ENCODE measurements around the gene KITLG. TPM values are rescaled to one million over a fixed set of nuclear protein-coding genes. Genes with fewer than 3 reads are reported as not detected.
A peak's percentile ranks its signal among the peaks of the same experiment; 100 is the strongest.

KITLG gene
- total RNA-seq, 1 donor from 2014 or later = 0.61 TPM

DNA sequence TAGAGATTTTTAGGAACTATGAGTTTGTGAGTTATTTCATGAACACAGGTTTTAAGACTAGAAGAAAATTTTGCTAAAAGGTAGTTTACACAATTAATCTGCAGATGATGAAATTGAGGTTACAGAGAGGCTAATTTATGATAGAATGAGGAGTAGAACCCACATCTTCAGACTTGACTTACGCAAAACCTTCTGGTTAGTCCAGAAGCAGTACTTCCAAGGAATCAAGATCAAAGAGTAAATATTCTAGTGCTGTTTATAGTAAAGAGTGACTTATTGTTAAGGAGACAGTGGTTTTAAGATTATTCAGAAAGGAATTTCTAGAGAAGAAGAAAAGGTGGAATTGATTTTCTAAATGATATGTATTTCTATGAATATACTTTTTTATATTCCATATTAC is 10.6 kb upstream of the KITLG start:
- no peak overlapping the region for H3K27ac Mint-ChIP-seq (ENCODE audit: unreplicated experiment)
- no peaks in the 10 kb centered on the region for H3K27me3 Mint-ChIP-seq (ENCODE audit: unreplicated experiment)
- no peaks in the 10 kb centered on the region for H3K4me1 Mint-ChIP-seq (ENCODE audit: low read depth, unreplicated experiment)
- peaks cover 3% of the 10 kb centered on the region for H3K9me3 Mint-ChIP-seq (ENCODE audit: unreplicated experiment)
- DNase-seq = no peak
- H3K36me3 Mint-ChIP-seq (ENCODE audit: unreplicated experiment) = peaks cover 9% of the 10 kb centered on the region
- TF ChIP-seq, protein P1, sequence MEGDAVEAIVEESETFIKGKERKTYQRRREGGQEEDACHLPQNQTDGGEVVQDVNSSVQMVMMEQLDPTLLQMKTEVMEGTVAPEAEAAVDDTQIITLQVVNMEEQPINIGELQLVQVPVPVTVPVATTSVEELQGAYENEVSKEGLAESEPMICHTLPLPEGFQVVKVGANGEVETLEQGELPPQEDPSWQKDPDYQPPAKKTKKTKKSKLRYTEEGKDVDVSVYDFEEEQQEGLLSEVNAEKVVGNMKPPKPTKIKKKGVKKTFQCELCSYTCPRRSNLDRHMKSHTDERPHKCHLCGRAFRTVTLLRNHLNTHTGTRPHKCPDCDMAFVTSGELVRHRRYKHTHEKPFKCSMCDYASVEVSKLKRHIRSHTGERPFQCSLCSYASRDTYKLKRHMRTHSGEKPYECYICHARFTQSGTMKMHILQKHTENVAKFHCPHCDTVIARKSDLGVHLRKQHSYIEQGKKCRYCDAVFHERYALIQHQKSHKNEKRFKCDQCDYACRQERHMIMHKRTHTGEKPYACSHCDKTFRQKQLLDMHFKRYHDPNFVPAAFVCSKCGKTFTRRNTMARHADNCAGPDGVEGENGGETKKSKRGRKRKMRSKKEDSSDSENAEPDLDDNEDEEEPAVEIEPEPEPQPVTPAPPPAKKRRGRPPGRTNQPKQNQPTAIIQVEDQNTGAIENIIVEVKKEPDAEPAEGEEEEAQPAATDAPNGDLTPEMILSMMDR (IDR thresholded peaks at IDR 0.05; ENCODE audit: partially characterized antibody, unreplicated experiment) = no peak
- no peak overlapping the region for H3K4me3 Mint-ChIP-seq (ENCODE audit: unreplicated experiment)

DNA sequence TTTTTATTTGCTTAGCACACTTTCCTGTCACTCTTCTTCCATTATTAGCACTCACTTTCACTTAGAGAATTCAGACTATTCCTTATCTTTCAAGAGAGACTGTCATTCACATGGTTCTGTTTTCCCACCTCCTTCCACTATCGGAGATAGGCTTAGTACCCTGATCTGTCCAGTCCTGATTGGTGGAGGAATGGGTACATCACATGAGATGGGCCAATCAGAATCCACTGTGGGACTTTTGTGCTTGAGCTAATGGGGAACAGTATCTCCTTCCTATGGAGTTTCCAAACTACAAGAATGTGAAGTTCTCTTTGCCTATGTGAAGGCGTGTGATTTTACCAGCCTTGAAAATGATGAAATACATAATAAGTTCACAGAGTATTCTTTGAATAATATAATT is 4.8 kb upstream of the KITLG start:
- H3K4me3 Mint-ChIP-seq (ENCODE audit: unreplicated experiment) = no peak overlapping the region
- TF ChIP-seq, protein P1 (IDR thresholded peaks at IDR 0.05; ENCODE audit: partially characterized antibody, unreplicated experiment) = no peak
- DNase-seq = no peak
- no peak overlapping the region for H3K27ac Mint-ChIP-seq (ENCODE audit: unreplicated experiment)
- H3K27me3 Mint-ChIP-seq (ENCODE audit: unreplicated experiment) = no peaks in the 10 kb centered on the region
- peaks cover 14% of the 10 kb centered on the region for H3K36me3 Mint-ChIP-seq (ENCODE audit: unreplicated experiment)
- peaks cover 3% of the 10 kb centered on the region for H3K9me3 Mint-ChIP-seq (ENCODE audit: unreplicated experiment)
- no peaks in the 10 kb centered on the region for H3K4me1 Mint-ChIP-seq (ENCODE audit: low read depth, unreplicated experiment)

DNA sequence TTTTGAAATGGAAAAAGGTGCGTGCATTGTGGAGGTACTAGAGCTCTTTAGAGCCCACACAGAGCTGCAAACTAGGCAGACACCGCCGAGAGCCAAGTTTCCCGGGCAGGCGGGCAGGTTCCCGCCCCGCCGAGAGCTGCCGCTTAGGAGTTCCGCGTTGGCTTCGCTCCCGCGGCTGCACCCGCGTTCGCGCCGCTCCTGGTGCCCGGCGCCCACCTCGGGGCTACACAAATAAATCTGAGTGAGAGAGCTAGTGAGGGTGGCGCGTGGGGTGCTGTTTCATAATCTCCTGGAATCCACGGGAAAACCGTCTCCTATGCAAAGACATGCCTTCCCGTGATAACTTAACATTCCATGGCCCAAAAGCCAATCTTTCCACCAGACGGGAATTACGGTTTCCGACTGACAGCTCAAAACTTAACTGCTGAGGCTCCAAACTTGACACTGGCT is 645 bp downstream of the KITLG start:
- Mint-ChIP-seq H3K27ac (ENCODE audit: unreplicated experiment) (no peak overlapping the region), H3K27me3 (ENCODE audit: unreplicated experiment) (peaks cover 5% of the 10 kb centered on the region), H3K4me1 (ENCODE audit: low read depth, unreplicated experiment) (no peaks in the 10 kb centered on the region), H3K9me3 (ENCODE audit: unreplicated experiment) (no peaks in the 10 kb centered on the region), H3K36me3 (ENCODE audit: unreplicated experiment) (no peaks in the 10 kb centered on the region), H3K4me3 (ENCODE audit: unreplicated experiment) (peak overlapping the region; percentile 92)
- DNase-seq = peak; percentile 31
- TF ChIP-seq, protein P1 (IDR thresholded peaks at IDR 0.05; ENCODE audit: partially characterized antibody, unreplicated experiment) = no peak

DNA sequence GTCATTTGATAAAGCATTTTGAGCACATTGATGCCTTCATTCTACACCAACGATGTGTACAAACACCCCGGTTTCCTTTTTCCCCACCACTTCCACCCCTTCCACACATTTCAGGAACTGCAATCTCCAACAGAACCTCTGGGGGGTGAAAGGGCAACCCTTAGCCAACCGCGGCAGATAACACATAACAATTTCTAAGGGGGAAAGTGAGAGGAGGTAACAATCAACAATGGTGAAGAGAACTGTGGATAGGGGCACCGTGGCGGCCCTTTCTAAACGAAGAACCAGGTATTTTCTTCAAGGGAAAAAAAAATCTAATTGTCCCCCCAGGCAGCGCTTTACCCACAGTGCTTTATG is 1.1 kb downstream of the KITLG start:
- H3K4me3 Mint-ChIP-seq (ENCODE audit: unreplicated experiment) = peak overlapping the region; percentile 92
- TF ChIP-seq, protein P1 (IDR thresholded peaks at IDR 0.05; ENCODE audit: partially characterized antibody, unreplicated experiment) = peak; percentile 53
- no peaks in the 10 kb centered on the region for H3K9me3 Mint-ChIP-seq (ENCODE audit: unreplicated experiment)
- H3K27me3 Mint-ChIP-seq (ENCODE audit: unreplicated experiment) = peaks cover 5% of the 10 kb centered on the region
- H3K4me1 Mint-ChIP-seq (ENCODE audit: low read depth, unreplicated experiment) = no peaks in the 10 kb centered on the region
- no peak overlapping the region for H3K27ac Mint-ChIP-seq (ENCODE audit: unreplicated experiment)
- peak; percentile 28 for DNase-seq
- H3K36me3 Mint-ChIP-seq (ENCODE audit: unreplicated experiment) = no peaks in the 10 kb centered on the region

DNA sequence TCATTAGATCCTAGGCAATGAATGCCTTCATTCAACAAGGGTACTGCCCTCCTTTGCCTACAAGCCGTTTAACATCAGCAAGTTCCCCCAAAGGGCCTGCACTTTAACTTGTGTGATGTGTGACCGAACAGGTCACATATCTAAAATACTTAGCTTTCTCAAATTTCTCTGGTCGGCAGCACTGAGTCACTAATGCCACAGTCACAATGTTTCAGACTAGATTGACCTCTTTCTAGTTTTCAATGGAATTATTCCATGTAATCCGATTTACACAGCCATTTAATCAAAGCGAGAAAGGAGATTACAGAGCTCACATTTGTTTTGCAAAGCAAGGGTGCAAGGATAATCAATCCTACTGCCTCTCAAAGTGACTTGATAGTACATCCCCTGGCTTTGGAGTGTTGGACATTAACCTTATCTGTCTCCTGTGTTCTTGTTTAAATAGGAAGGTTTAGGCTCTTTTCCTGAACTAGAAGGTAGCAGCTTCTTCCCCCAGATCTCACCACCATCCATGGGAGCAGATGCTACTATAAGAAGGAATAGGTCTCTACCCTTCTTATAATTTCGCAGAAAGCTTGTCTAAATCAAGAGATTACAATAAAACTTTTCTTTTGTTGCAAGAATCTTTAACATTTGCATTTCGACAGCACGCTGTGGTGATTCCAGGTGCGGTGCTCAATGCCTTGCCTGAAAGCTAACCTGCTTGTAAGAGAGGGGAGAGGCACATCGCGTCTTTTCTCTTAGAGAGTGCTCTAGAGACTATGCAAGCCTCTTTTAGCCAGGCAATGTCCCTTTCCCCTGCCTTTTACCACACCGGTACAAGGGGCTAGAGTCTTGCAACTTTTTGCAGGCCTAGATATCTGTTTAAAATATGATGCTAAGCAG is 1.8 kb downstream of the KITLG start:
- TF ChIP-seq, protein P1 (IDR thresholded peaks at IDR 0.05; ENCODE audit: partially characterized antibody, unreplicated experiment) = no peak
- no peaks in the 10 kb centered on the region for H3K4me1 Mint-ChIP-seq (ENCODE audit: low read depth, unreplicated experiment)
- H3K4me3 Mint-ChIP-seq (ENCODE audit: unreplicated experiment) = peak overlapping the region; percentile 92
- no peaks in the 10 kb centered on the region for H3K9me3 Mint-ChIP-seq (ENCODE audit: unreplicated experiment)
- peaks cover 5% of the 10 kb centered on the region for H3K27me3 Mint-ChIP-seq (ENCODE audit: unreplicated experiment)
- H3K36me3 Mint-ChIP-seq (ENCODE audit: unreplicated experiment) = no peaks in the 10 kb centered on the region
- DNase-seq = no peak
- H3K27ac Mint-ChIP-seq (ENCODE audit: unreplicated experiment) = no peak overlapping the region
